Tibial nerve (tissue), 4 donors: ENCODE results near the gene HS2ST1. TPM values are rescaled to one million over a fixed set of nuclear protein-coding genes. Genes with fewer than 3 reads are reported as not detected.

Experiments
- DNase-seq, 2 donors: peaks; one replicate each; pipeline ENCODE4 v3.0.0-alpha.2; 2019; ENCODE audit warnings: low spot score in 2 of 2
- H3K27ac ChIP-seq, 4 donors: fragments of 200-600 bp; sonication (generic) in 3 of 4; one replicate each; pipeline ENCODE4 v1.5.1; 2017 to 2019; ENCODE audit warnings: mild to moderate bottlenecking in 1 of 4
- H3K27me3 ChIP-seq, 2 donors: fragments of 200-600 bp; sonication (generic) in 1 of 2; one replicate each; pipeline versions ENCODE4 v1.5.1 to v1.6.0; 2017 to 2019
- H3K36me3 ChIP-seq, 3 donors: fragments of 200-600 bp; sonication (generic); one replicate each; pipeline ENCODE4 v1.5.1; 2018 to 2019
- H3K4me1 ChIP-seq, 4 donors: fragments of 200-600 bp; sonication (generic) in 3 of 4; one replicate each; pipeline ENCODE4 v1.5.1; 2017 to 2019
- H3K4me3 ChIP-seq, 4 donors: fragments of 200-600 bp; sonication (generic) in 3 of 4; one replicate each; pipeline ENCODE4 v1.5.1; 2017 to 2019; ENCODE audit warnings: mild to moderate bottlenecking in 1 of 4, moderate library complexity in 1 of 4
- H3K9me3 ChIP-seq, 4 donors: fragments of 200-600 bp; sonication (generic) in 3 of 4; one replicate each; pipeline ENCODE4 v1.5.1; 2017 to 2019
- EP300 ChIP-seq, 2 donors: sonication (generic); formaldehyde crosslinking; IDR thresholded peaks; one replicate each; pipeline ENCODE4 v1.6.1; 2017; ENCODE audit warnings: antibody characterized with exemption in 2 of 2, mild to moderate bottlenecking in 1 of 2
- POLR2A ChIP-seq, 2 donors: fragments of 450-650 bp; IDR thresholded peaks; one replicate each; pipeline ENCODE4 v1.6.1; 2017; ENCODE audit warnings: antibody characterized with exemption in 2 of 2, mild to moderate bottlenecking in 2 of 2, moderate library complexity in 2 of 2
- WGBS, 2 donors: methylation state at CpG; one replicate each; pipeline ENCODE4 v1.1.5; 2018; 5-methylcytosine and 5-hydroxymethylcytosine counted together
- total RNA-seq, 4 donors: library from RNA; depleted of rRNA; stranded (reverse); fragments of >200 nt; gene quantifications; one replicate each; pipeline ENCODE4 v1.1.0, GENCODE V29; 2016
- TF ChIP-seq, protein P1 (sequence below), 5 experiments: fragments of 200-600 bp in 3 of 5; fragments of 450-650 bp in 2 of 5; sonication (generic) in 3 of 5; IDR thresholded peaks; one replicate each; pipeline ENCODE4 v1.5.1; 2016 to 2019; ENCODE audit warnings: antibody characterized with exemption in 5 of 5, mild to moderate bottlenecking in 3 of 5, moderate library complexity in 2 of 5

The HS2ST1 gene
- total RNA-seq, 4 donors from 2014 or later = 10.3 to 12.9 (median 11.2) TPM

DNA sequence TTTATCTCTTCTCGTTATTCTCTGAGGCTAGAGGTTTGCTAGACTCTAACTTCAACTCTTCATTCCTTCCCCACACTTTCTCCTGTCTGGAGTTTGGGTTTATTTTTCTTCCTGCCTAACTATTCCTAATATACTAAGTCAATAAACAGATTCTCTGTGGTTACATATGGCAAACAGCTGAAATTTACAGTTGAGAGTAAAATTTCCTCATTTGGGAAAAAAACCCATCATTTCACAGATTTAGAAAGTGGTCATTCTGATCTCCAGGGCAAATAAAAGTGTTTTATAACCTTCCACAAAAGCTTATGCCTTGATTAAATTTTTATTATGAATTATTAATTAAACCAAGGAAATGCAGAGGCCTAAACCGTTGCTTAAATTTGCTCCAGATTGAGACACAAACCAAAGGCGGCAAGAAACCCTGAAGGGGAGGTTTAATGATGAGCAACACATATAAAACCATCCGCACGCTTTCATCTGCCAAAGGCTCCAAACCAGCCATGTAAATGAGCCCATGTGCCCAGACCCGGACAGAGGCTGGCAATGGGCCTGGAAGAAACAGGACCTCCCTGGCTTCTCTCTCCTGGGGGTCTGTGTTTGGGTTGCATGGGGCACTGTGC lies 212.6 kb downstream of the HS2ST1 start:
- H3K27me3 ChIP-seq = no peaks in the 10 kb centered on the region
- H3K4me3 ChIP-seq = no peak overlapping the region
- TF ChIP-seq EP300 (IDR thresholded peaks at IDR 0.05) = no peak
- TF ChIP-seq, protein P1, sequence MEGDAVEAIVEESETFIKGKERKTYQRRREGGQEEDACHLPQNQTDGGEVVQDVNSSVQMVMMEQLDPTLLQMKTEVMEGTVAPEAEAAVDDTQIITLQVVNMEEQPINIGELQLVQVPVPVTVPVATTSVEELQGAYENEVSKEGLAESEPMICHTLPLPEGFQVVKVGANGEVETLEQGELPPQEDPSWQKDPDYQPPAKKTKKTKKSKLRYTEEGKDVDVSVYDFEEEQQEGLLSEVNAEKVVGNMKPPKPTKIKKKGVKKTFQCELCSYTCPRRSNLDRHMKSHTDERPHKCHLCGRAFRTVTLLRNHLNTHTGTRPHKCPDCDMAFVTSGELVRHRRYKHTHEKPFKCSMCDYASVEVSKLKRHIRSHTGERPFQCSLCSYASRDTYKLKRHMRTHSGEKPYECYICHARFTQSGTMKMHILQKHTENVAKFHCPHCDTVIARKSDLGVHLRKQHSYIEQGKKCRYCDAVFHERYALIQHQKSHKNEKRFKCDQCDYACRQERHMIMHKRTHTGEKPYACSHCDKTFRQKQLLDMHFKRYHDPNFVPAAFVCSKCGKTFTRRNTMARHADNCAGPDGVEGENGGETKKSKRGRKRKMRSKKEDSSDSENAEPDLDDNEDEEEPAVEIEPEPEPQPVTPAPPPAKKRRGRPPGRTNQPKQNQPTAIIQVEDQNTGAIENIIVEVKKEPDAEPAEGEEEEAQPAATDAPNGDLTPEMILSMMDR (IDR thresholded peaks at IDR 0.05) = no peak
- TF ChIP-seq POLR2A (IDR thresholded peaks at IDR 0.05) = no peak
- 85 to 95% methylated on average over 6 of the region's 6 CpGs for WGBS, 2 donors
- H3K4me1 ChIP-seq = peaks cover 0 to 33% (median 5%) of the 10 kb centered on the region in 4 donors
- no peaks in the 10 kb centered on the region for H3K36me3 ChIP-seq
- DNase-seq = no peak
- H3K9me3 ChIP-seq = no peaks in the 10 kb centered on the region
- no peak overlapping the region for H3K27ac ChIP-seq

DNA sequence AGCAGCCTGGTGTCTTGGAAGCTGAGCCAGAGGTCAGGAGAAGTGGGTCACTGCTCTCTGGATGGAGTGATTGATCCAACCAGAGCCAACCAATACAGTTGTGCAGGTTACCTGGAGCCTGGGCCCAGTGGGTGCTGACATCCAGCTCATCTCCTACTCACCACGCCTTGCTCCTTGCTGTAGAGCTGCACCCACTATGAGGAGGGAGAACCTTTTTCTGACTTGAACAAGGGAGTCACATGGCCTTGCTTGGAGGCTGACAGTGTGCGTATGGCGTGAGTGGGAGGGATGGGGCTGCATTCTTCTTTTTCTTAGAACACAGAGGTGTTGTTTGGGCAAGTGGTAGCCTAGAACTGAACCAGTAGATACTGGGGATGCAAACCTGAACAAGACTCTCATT lies 213.1 kb downstream of the HS2ST1 start:
- Histone ChIP-seq H3K9me3 (no peaks in the 10 kb centered on the region), H3K4me1 (peaks cover 0 to 38% (median 9%) of the 10 kb centered on the region in 4 donors), H3K4me3 (no peak overlapping the region), H3K36me3 (no peaks in the 10 kb centered on the region), H3K27me3 (no peaks in the 10 kb centered on the region), H3K27ac (no peak overlapping the region)
- WGBS, 2 donors = 84 to 85% methylated on average over 3 of the region's 3 CpGs
- no peak for DNase-seq
- TF ChIP-seq, protein P1 (IDR thresholded peaks at IDR 0.05) = no peak

DNA sequence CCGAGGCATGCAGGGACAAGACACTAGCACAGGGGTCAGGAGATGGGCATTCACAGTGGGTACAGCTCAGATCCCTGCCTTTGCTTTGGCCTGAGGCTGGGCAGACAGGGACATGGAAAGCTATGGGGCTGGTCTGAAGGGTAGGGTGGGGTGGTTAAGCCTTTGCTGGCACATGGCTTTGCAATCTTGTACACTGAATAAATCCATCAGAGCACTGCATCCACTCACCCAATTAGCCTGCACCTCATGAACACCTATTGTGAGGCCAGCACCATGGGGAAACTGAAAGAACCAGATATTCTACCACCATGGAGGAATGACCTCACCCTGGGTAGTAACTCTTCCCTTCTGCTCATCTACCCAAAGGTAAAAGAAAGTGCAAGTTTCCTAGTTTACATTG lies 214.6 kb downstream of the HS2ST1 start:
- H3K4me3 ChIP-seq = no peak overlapping the region
- no peaks in the 10 kb centered on the region for H3K9me3 ChIP-seq
- WGBS, 2 donors = 65 to 70% methylated on average over 1 of the region's 1 CpG
- H3K27ac ChIP-seq = peak overlapping the region in 3 of 4 donors; percentile 40 to 82 (median 81)
- TF ChIP-seq EP300 (IDR thresholded peaks at IDR 0.05) (no peak), POLR2A (IDR thresholded peaks at IDR 0.05) (no peak)
- TF ChIP-seq, protein P1 (IDR thresholded peaks at IDR 0.05) = no peak
- peaks cover 0 to 44% (median 13%) of the 10 kb centered on the region in 4 donors for H3K4me1 ChIP-seq
- no peaks in the 10 kb centered on the region for H3K27me3 ChIP-seq
- no peaks in the 10 kb centered on the region for H3K36me3 ChIP-seq
- no peak for DNase-seq

DNA sequence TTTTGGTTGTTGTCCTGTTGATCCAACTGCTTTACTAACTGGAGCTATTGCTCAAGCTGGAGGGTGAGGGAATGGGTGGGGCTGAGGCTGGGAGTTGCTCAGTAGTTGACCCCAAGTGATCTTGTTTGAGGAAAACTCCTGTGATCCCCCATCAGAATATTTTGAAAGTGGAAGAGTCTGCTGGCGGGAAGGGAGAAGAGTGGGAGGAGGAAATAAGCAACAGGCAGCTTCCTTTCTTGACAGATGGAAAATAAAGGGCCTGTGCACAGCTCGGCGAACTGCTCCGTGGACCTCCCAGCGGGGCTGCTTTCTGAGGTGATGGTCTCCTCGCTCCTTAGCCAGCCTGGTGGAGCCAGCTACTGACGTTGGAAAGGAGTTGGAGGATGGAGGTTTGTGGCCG lies 215.2 kb downstream of the HS2ST1 start:
- H3K27me3 ChIP-seq = no peaks in the 10 kb centered on the region
- no peaks in the 10 kb centered on the region for H3K36me3 ChIP-seq
- peak in 1 of 2 donors; percentile 18 for TF ChIP-seq EP300 (IDR thresholded peaks at IDR 0.05)
- no peak for TF ChIP-seq POLR2A (IDR thresholded peaks at IDR 0.05)
- no peaks in the 10 kb centered on the region for H3K9me3 ChIP-seq
- H3K27ac ChIP-seq = peak overlapping the region; percentile 34 to 82 (median 76)
- peaks cover 0 to 50% (median 16%) of the 10 kb centered on the region in 4 donors for H3K4me1 ChIP-seq
- peak in 1 of 2 donors; percentile 49 for DNase-seq
- H3K4me3 ChIP-seq = peak overlapping the region in 1 of 4 donors; percentile 29
- WGBS, 2 donors = 51 to 58% methylated on average over 8 of the region's 8 CpGs

DNA sequence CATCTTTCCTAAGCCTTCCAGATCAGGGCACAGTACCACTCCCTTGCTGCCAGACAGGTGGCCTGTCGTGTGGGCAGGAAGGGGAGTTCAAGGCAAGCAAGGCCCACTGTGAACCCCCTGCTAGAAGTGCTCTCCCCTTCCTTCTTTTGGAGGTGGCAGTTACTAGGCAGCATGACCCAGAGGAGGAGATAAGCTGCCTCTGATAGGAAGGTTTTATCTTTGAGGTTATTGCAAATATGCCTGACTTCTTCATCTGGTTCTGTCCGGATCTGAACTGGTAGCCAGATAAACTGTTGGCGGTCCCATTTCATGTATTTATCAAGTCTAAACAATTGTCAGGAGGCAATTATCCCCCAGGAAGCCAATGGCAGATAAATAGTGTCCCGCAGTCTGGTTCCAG lies 216.0 kb downstream of the HS2ST1 start:
- Histone ChIP-seq H3K27me3 (no peaks in the 10 kb centered on the region), H3K27ac (peak overlapping the region in 3 of 4 donors; percentile 34 to 82 (median 81)), H3K4me3 (peak overlapping the region in 1 of 4 donors; percentile 29), H3K9me3 (no peaks in the 10 kb centered on the region), H3K36me3 (no peaks in the 10 kb centered on the region), H3K4me1 (peaks cover 0 to 58% (median 20%) of the 10 kb centered on the region in 4 donors)
- DNase-seq = no peak
- WGBS, 2 donors = 84 to 85% methylated on average over 4 of the region's 4 CpGs
- TF ChIP-seq EP300 (IDR thresholded peaks at IDR 0.05) (no peak), POLR2A (IDR thresholded peaks at IDR 0.05) (no peak)
- TF ChIP-seq, protein P1 (IDR thresholded peaks at IDR 0.05) = no peak
